Neural cell (in vitro differentiated cells): ENCODE results near the gene RHEX. TPM values are rescaled to one million over a fixed set of nuclear protein-coding genes. Genes with fewer than 3 reads are reported as not detected.

ENCODE experiments used
- H2AFZ ChIP-seq: fragments of 200-600, 300-800 bp; sonication (generic), shearing (Covaris generic); 2 replicates; pipeline ENCODE4 v1.6.0; 2014; ENCODE audit warnings: low read depth, mild to moderate bottlenecking, antibody characterized with exemption, low read length, moderate library complexity
- H3F3A ChIP-seq: fragments of 200-600 bp; shearing (Covaris generic); 2 replicates; pipeline ENCODE4 v1.6.1; 2016; ENCODE audit warnings: mild to moderate bottlenecking, moderate library complexity, mixed read lengths, antibody characterized with exemption, low read length; ENCODE audit not compliant: insufficient read depth, poor library complexity, severe bottlenecking
- H3K27ac ChIP-seq: fragments of 200-600, 300-800 bp; sonication (generic), shearing (Covaris generic); 2 replicates; pipeline ENCODE4 v1.5.1; 2014; ENCODE audit warnings: mild to moderate bottlenecking, low read length, moderate library complexity
- H3K27me3 ChIP-seq: fragments of 300-800, 200-600 bp; sonication (generic), shearing (Covaris generic); 2 replicates; pipeline ENCODE4 v1.6.0; 2014; ENCODE audit warnings: mild to moderate bottlenecking, low read depth, low read length, moderate library complexity; ENCODE audit not compliant: insufficient read depth
- H3K36me3 ChIP-seq: fragments of 300-800, 200-600 bp; sonication (generic), shearing (Covaris generic); 2 replicates; pipeline ENCODE4 v1.5.1; 2014; ENCODE audit warnings: mild to moderate bottlenecking, antibody characterized with exemption, low read length, moderate library complexity; ENCODE audit not compliant: insufficient read depth
- H3K4me2 ChIP-seq: fragments of 300-800, 200-600 bp; sonication (generic), shearing (Covaris generic); 2 replicates; pipeline ENCODE4 v1.6.0; 2014; ENCODE audit warnings: mild to moderate bottlenecking, low read length
- H3K4me3 ChIP-seq: fragments of 300-800, 200-600 bp; sonication (generic), shearing (Covaris generic); 2 replicates; pipeline ENCODE4 v1.5.1; 2014; ENCODE audit warnings: mild to moderate bottlenecking, low read length, moderate library complexity
- H3K79me2 ChIP-seq: fragments of 200-600 bp; shearing (Covaris generic); replicated peaks from 2 replicates; pipeline ENCODE4 v1.6.0; 2014; ENCODE audit warnings: mild to moderate bottlenecking, low read length, moderate library complexity; ENCODE audit not compliant: insufficient read depth
- H3K9ac ChIP-seq: fragments of 300-800, 200-600 bp; sonication (generic), shearing (Covaris generic); 2 replicates; pipeline ENCODE4 v1.6.1; 2016; ENCODE audit warnings: mild to moderate bottlenecking, low read length, mixed read lengths
- H3K9me2 ChIP-seq: fragments of 200-600 bp; shearing (Covaris generic); 2 replicates; pipeline ENCODE4 v1.6.1; 2016; ENCODE audit warnings: mild to moderate bottlenecking, low read length, mixed read lengths; ENCODE audit not compliant: insufficient read depth
- H3K9me3 ChIP-seq: fragments of 200-600, 300-800 bp; sonication (generic), shearing (Covaris generic); 2 replicates; pipeline ENCODE4 v1.6.1; 2016; ENCODE audit warnings: mild to moderate bottlenecking, mixed run types, low read length, moderate library complexity, mixed read lengths
- H4K20me1 ChIP-seq: fragments of 200-600 bp; shearing (Covaris generic); 2 replicates; pipeline ENCODE4 v1.6.1; 2016; ENCODE audit warnings: mild to moderate bottlenecking, mixed run types; ENCODE audit not compliant: insufficient read depth
- CTCF ChIP-seq: fragments of 450-650 bp; IDR thresholded peaks from 2 replicates; pipeline ENCODE4 v1.5.1; 2014; ENCODE audit warnings: antibody characterized with exemption, mild to moderate bottlenecking, moderate library complexity; ENCODE audit not compliant: poor library complexity, severe bottlenecking
- EP300 ChIP-seq: fragments of 450-650 bp; conservative IDR thresholded peaks from 2 replicates; pipeline ENCODE4 v1.6.1; 2014; ENCODE audit warnings: antibody characterized with exemption, mild to moderate bottlenecking, moderate library complexity; ENCODE audit not compliant: poor library complexity, severe bottlenecking
- EZH2 ChIP-seq: fragments of 200-600, 300-800 bp; shearing (Covaris generic), sonication (generic); IDR thresholded peaks from 2 replicates; pipeline ENCODE4 v1.6.1; 2014; ENCODE audit warnings: antibody characterized with exemption, low read length, borderline replicate concordance, mild to moderate bottlenecking; ENCODE audit not compliant: insufficient read depth, poor library complexity, severe bottlenecking
- MXI1 ChIP-seq: fragments of 450-650 bp; conservative IDR thresholded peaks from 2 replicates; pipeline ENCODE4 v1.6.1; 2014; ENCODE audit warnings: antibody characterized with exemption, mild to moderate bottlenecking; ENCODE audit not compliant: poor library complexity, severe bottlenecking
- POLR2AphosphoS5 ChIP-seq: IDR thresholded peaks from 2 replicates; pipeline ENCODE4 v1.6.1; 2012
- RAD21 ChIP-seq: fragments of 450-650 bp; conservative IDR thresholded peaks from 2 replicates; pipeline ENCODE4 v1.6.1; 2014; ENCODE audit warnings: antibody characterized with exemption, mild to moderate bottlenecking, moderate library complexity
- REST ChIP-seq: IDR thresholded peaks from 2 replicates; pipeline ENCODE4 v1.6.1; 2012; ENCODE audit warnings: borderline replicate concordance
- SMC3 ChIP-seq: fragments of 450-650 bp; conservative IDR thresholded peaks from 2 replicates; pipeline ENCODE4 v1.6.1; 2014; ENCODE audit warnings: antibody characterized with exemption, mild to moderate bottlenecking, moderate library complexity; ENCODE audit not compliant: poor library complexity
- TAF1 ChIP-seq: IDR thresholded peaks from 2 replicates; pipeline ENCODE4 v1.6.1; 2012; ENCODE audit warnings: low read depth
- polyA plus RNA-seq: library from polyadenylated mRNA; depleted of rRNA; stranded (reverse); fragments of >200 nt; gene quantifications from 2 replicates; pipeline ENCODE4 v1.2.3, GENCODE V29; 2014

The RHEX gene
- polyA plus RNA-seq, 1 donor from 2014 or later = not detected

- TF ChIP-seq MXI1 (no peak), RAD21 (no peak), CTCF (no peak), EZH2 (no peak), TAF1 (no peak), SMC3 (no peak), POLR2AphosphoS5 (no peak), EP300 (no peak)
- Histone ChIP-seq H3K27me3 (no peaks in the 10 kb centered on the region), H3K36me3 (no peaks in the 10 kb centered on the region), H4K20me1 (no peaks in the 10 kb centered on the region), H2AFZ (no peak overlapping the region), H3K79me2 (no peaks in the 10 kb centered on the region), H3F3A (no peaks in the 10 kb centered on the region), H3K9me3 (no peaks in the 10 kb centered on the region), H3K9ac (no peak overlapping the region), H3K4me3 (no peak overlapping the region), H3K27ac (no peak overlapping the region), H3K4me2 (no peak overlapping the region), H3K9me2 (no peaks in the 10 kb centered on the region)
These were observed 31.2 kb upstream of the RHEX start for GRCh38 chr1:206021626-206022365.

GRCh38 chr1:206022766-206023165 lies 30.2 kb upstream of the RHEX start:
- Histone ChIP-seq H2AFZ (no peak overlapping the region), H3K79me2 (no peaks in the 10 kb centered on the region), H3K36me3 (no peaks in the 10 kb centered on the region), H3K27ac (no peak overlapping the region), H3K9ac (no peak overlapping the region), H3K9me3 (no peaks in the 10 kb centered on the region), H3K4me3 (no peak overlapping the region), H3K4me2 (no peak overlapping the region), H3K27me3 (no peaks in the 10 kb centered on the region), H3F3A (no peaks in the 10 kb centered on the region), H3K9me2 (no peaks in the 10 kb centered on the region), H4K20me1 (no peaks in the 10 kb centered on the region)
- TF ChIP-seq SMC3 (no peak), RAD21 (no peak), REST (no peak), POLR2AphosphoS5 (no peak), EZH2 (no peak), TAF1 (no peak), CTCF (no peak), MXI1 (no peak), EP300 (no peak)
